Kidney epithelial cell (primary cell): ENCODE data around the gene DNM1. TPM values are rescaled to one million over a fixed set of nuclear protein-coding genes. Genes with fewer than 3 reads are reported as not detected.

Experiments used
- DNase-seq: peaks from one replicate; pipeline ENCODE4 v3.0.0-alpha.2; 2010; ENCODE audit warnings: low read depth
- H3K27me3 ChIP-seq: 2 replicates; pipeline ENCODE4 v1.6.0; 2011; ENCODE audit warnings: low read length; ENCODE audit not compliant: control insufficient read depth, insufficient read depth
- H3K36me3 ChIP-seq: 2 replicates; pipeline ENCODE4 v1.5.1; 2011; ENCODE audit warnings: low read length; ENCODE audit not compliant: control insufficient read depth, insufficient read depth
- H3K4me3 ChIP-seq: 2 replicates; pipeline ENCODE4 v1.5.1; 2011; ENCODE audit warnings: low read depth, mild to moderate bottlenecking, control low read depth, low read length
- total RNA-seq: library from RNA; depleted of rRNA; stranded (reverse); fragments of >200 nt; gene quantifications from 2 replicates; pipeline ENCODE4 v1.2.3, GENCODE V29; 2015
- TF ChIP-seq, protein P1 (sequence below): IDR thresholded peaks from 2 replicates; pipeline ENCODE4 v1.5.1; 2011; ENCODE audit warnings: mild to moderate bottlenecking, moderate library complexity, low read length, control low read depth, inconsistent platforms; ENCODE audit not compliant: insufficient read depth, poor library complexity, severe bottlenecking

The DNM1 gene
- total RNA-seq, 1 donor from 2014 or later: 16.2 TPM

- H3K27me3 ChIP-seq: no peaks in the 10 kb centered on the region
Measured at GRCh38 chr9:128233817-128234406, 30.7 kb downstream of the DNM1 start.

GRCh38 chr9:128242124-128242523 is 38.9 kb downstream of the DNM1 start:
- TF ChIP-seq, protein P1, sequence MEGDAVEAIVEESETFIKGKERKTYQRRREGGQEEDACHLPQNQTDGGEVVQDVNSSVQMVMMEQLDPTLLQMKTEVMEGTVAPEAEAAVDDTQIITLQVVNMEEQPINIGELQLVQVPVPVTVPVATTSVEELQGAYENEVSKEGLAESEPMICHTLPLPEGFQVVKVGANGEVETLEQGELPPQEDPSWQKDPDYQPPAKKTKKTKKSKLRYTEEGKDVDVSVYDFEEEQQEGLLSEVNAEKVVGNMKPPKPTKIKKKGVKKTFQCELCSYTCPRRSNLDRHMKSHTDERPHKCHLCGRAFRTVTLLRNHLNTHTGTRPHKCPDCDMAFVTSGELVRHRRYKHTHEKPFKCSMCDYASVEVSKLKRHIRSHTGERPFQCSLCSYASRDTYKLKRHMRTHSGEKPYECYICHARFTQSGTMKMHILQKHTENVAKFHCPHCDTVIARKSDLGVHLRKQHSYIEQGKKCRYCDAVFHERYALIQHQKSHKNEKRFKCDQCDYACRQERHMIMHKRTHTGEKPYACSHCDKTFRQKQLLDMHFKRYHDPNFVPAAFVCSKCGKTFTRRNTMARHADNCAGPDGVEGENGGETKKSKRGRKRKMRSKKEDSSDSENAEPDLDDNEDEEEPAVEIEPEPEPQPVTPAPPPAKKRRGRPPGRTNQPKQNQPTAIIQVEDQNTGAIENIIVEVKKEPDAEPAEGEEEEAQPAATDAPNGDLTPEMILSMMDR: no peak
- Histone ChIP-seq H3K4me3 (no peak overlapping the region), H3K27me3 (no peaks in the 10 kb centered on the region), H3K36me3 (no peaks in the 10 kb centered on the region)
- no peak for DNase-seq

More at GRCh38 chr9:128233817-128234406, 30.7 kb downstream of the DNM1 start:
- H3K36me3 ChIP-seq: no peaks in the 10 kb centered on the region
- H3K4me3 ChIP-seq: no peak overlapping the region
- no peak for DNase-seq
- TF ChIP-seq, protein P1: no peak

GRCh38 chr9:128242828-128243214 is 39.6 kb downstream of the DNM1 start:
- TF ChIP-seq, protein P1: no peak
- Histone ChIP-seq H3K4me3 (no peak overlapping the region), H3K27me3 (no peaks in the 10 kb centered on the region), H3K36me3 (no peaks in the 10 kb centered on the region)
- no peak for DNase-seq

DNA sequence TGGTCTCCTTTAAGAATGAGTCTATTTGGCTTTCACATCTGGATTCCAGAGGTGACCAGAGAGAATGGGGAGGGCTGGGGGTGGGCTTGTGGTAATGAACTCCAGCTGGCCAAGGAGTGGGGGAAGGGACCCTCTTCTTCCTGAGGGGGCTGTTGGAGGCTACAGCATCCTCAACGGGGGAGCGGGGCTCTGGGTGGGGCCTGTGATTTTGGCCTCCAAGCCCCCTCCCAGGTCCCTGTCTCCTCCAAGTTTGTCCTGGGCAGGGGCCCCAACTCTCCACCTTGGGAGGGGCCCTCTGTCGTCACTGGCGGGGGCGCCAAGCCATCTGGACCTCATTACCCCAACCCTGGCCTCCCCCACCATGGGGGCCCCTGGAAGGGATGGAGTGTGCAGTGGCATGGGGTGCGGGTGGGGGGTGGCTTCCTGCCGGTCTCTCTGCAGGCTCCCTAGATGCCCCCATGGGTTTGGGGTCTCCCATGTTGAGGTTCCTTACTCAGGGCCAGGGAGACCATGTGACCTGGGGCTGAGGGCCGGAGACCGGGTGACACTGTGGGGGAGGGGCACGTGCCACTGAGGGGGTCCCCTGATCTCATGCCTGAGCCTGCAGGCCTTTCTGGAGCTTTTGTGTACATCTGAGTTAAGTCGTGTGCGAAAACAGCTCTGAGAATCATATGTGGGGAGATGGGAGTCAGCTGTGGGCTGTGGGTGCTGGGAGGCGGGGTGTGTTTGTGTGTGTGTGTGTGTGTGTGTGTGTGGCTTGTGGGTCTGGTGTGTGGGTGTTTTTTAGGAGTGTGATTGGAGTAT is 40.2 kb downstream of the DNM1 start:
- DNase-seq: no peak
- no peak overlapping the region for H3K4me3 ChIP-seq
- H3K36me3 ChIP-seq: no peaks in the 10 kb centered on the region
- TF ChIP-seq, protein P1: no peak
- no peaks in the 10 kb centered on the region for H3K27me3 ChIP-seq

DNA sequence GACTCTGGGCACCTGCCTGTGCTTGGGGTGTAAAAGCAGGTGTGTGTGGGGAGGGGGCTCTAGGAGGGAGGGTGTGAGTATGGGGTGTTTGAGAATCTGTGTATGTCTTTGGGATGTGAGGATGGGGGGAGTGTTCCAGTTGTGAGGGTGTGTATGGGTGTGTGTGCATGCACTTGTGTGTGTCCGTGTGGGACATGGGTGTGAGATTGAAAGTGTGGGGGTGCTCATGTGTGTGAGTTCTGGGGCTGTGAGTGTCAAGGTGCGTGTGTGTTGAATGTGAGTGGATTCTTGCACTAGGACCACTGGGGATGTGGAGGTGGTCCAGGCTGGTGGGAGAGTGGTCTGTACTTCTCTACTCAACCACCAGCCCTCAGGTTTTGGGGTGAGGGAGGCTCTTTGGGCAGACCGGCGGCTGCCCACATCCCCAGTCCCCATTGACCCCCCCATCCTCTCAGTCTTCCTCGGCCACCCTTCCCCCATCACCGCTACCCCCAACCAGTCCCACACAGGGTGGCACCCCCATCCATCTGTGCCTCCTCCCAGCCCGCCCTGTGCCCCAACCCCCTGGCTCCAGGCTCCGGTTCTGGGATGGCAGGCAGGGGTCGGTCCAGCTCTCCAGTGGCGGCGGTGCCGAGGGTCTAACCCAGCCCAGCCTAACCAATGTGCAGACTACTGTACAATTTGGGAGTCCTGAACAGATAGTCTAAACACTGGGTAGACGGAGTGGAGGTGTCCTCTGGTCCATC is 41.1 kb downstream of the DNM1 start:
- no peak for DNase-seq
- no peaks in the 10 kb centered on the region for H3K36me3 ChIP-seq
- no peak overlapping the region for H3K4me3 ChIP-seq
- H3K27me3 ChIP-seq: no peaks in the 10 kb centered on the region
- TF ChIP-seq, protein P1: no peak
